ENCODE measurements around the gene CDC42BPA.
"Not testable (repeated sequence)": the region's sequence is repeated elsewhere in the genome, so short reads cannot be mapped to it uniquely, and the experiment has no call there.

The CDC42BPA gene

GRCh38 chr1:227156520-227156919, 161.8 kb downstream of the CDC42BPA start:
- no peak for TF ChIP-seq CTCF (IDR thresholded peaks at IDR 0.05; ENCODE audit: borderline replicate concordance, insufficient read depth, low read depth, low read length)
- no peak overlapping the region for H3K4me3 ChIP-seq (ENCODE audit: low read depth, low read length)

GRCh38 chr1:227155688-227156087, 162.6 kb downstream of the CDC42BPA start:
- no peak overlapping the region for H3K4me3 ChIP-seq (ENCODE audit: low read depth, low read length)
- no peak for TF ChIP-seq CTCF (IDR thresholded peaks at IDR 0.05; ENCODE audit: borderline replicate concordance, insufficient read depth, low read depth, low read length)

- TF ChIP-seq CTCF (IDR thresholded peaks at IDR 0.05; ENCODE audit: borderline replicate concordance, insufficient read depth, low read depth, low read length) = no peak
- no peak overlapping the region for H3K4me3 ChIP-seq (ENCODE audit: low read depth, low read length)
These were observed 163.3 kb downstream of the CDC42BPA start for GRCh38 chr1:227155004-227155403.

GRCh38 chr1:227152525-227152924, 165.8 kb downstream of the CDC42BPA start:
- TF ChIP-seq CTCF (IDR thresholded peaks at IDR 0.05; ENCODE audit: borderline replicate concordance, insufficient read depth, low read depth, low read length) = no peak
- no peak overlapping the region for H3K4me3 ChIP-seq (ENCODE audit: low read depth, low read length)

- no peak for TF ChIP-seq CTCF (IDR thresholded peaks at IDR 0.05; ENCODE audit: borderline replicate concordance, insufficient read depth, low read depth, low read length)
- H3K4me3 ChIP-seq (ENCODE audit: low read depth, low read length) = no peak overlapping the region
These were observed 177.9 kb downstream of the CDC42BPA start for GRCh38 chr1:227140376-227140775.

GRCh38 chr1:227136210-227136820, 182.0 kb downstream of the CDC42BPA start:
- H3K4me3 ChIP-seq (ENCODE audit: low read depth, low read length) = no peak overlapping the region
- no peak for TF ChIP-seq CTCF (IDR thresholded peaks at IDR 0.05; ENCODE audit: borderline replicate concordance, insufficient read depth, low read depth, low read length)

GRCh38 chr1:227134686-227135314, 183.5 kb downstream of the CDC42BPA start:
- no peak for TF ChIP-seq CTCF (IDR thresholded peaks at IDR 0.05; ENCODE audit: borderline replicate concordance, insufficient read depth, low read depth, low read length)
- no peak overlapping the region for H3K4me3 ChIP-seq (ENCODE audit: low read depth, low read length)

- not testable (repeated sequence) for H3K4me3 ChIP-seq (ENCODE audit: low read depth, low read length)
These were observed 185.6 kb downstream of the CDC42BPA start for GRCh38 chr1:227132695-227133094.

Data from GM12875 (cell line).